Umbilical cord (tissue), 2 donors: ENCODE results near the gene KITLG. TPM values are rescaled to one million over a fixed set of nuclear protein-coding genes. Genes with fewer than 3 reads are reported as not detected.
"Not testable (repeated sequence)": the region's sequence is repeated elsewhere in the genome, so short reads cannot be mapped to it uniquely, and the experiment has no call there.

Source experiments
- DNase-seq: peaks from one replicate; pipeline ENCODE4 v3.0.0-alpha.2; 2015; ENCODE audit warnings: low spot score
- total RNA-seq: library from RNA; depleted of rRNA; stranded (reverse); fragments of >200 nt; gene quantifications from one replicate; pipeline ENCODE4 v1.2.3, GENCODE V29; 2014; ENCODE audit warnings: low replicate concordance; ENCODE audit not compliant: insufficient read depth

KITLG gene
- total RNA-seq, 1 donor from 2014 or later = 17.8 TPM

GRCh38 chr12:88496429-88496828 is 83.8 kb downstream of the KITLG start:
- no peak for DNase-seq

GRCh38 chr12:88495031-88495430 is 85.2 kb downstream of the KITLG start:
- DNase-seq = no peak

GRCh38 chr12:88494520-88494919 is 85.8 kb downstream of the KITLG start:
- no peak for DNase-seq

- peak; percentile 31 for DNase-seq
These were observed 86.6 kb downstream of the KITLG start for GRCh38 chr12:88493636-88494035.

- DNase-seq = no peak
These were observed 89.8 kb downstream of the KITLG start for GRCh38 chr12:88490425-88490824.

GRCh38 chr12:88472775-88473174 is 107.5 kb downstream of the KITLG start:
- DNase-seq = no peak

- no peak for DNase-seq
These were observed 108.0 kb downstream of the KITLG start for GRCh38 chr12:88472248-88472647.

GRCh38 chr12:88471331-88472045 is 108.8 kb downstream of the KITLG start:
- peak; percentile 83 for DNase-seq

GRCh38 chr12:88469154-88469553 is 111.1 kb downstream of the KITLG start:
- DNase-seq = peak; percentile 42

GRCh38 chr12:88468581-88468980 is 111.7 kb downstream of the KITLG start:
- peak; percentile 65 for DNase-seq

- DNase-seq = not testable (repeated sequence)
These were observed 113.6 kb downstream of the KITLG start for GRCh38 chr12:88466708-88467107.

GRCh38 chr12:88458327-88458726 is 121.9 kb downstream of the KITLG start:
- DNase-seq = no peak

GRCh38 chr12:88453323-88453722 is 126.9 kb downstream of the KITLG start:
- DNase-seq = peak; percentile 50

GRCh38 chr12:88451205-88451604 is 129.1 kb downstream of the KITLG start:
- no peak for DNase-seq

GRCh38 chr12:88450136-88450535 is 130.1 kb downstream of the KITLG start:
- no peak for DNase-seq

- no peak for DNase-seq
These were observed 131.8 kb downstream of the KITLG start for GRCh38 chr12:88448337-88448915.

GRCh38 chr12:88445705-88446394 is 134.4 kb downstream of the KITLG start:
- no peak for DNase-seq

- no peak for DNase-seq
These were observed 135.8 kb downstream of the KITLG start for GRCh38 chr12:88444481-88444880.
